A673 (cell line): ENCODE measurements around the gene SMTNL1. TPM values are rescaled to one million over a fixed set of nuclear protein-coding genes. Genes with fewer than 3 reads are reported as not detected.

Experiments used
- Bru-seq: library from RNA; stranded (reverse); fragments of 400-500 nt; gene quantifications from one replicate; lab custom pipeline; 2021; lab: Mats Ljungman, UMichigan
- BruChase-seq, 2 experiments: library from RNA; stranded (reverse); fragments of 400-500 nt; gene quantifications; one replicate each; lab custom pipeline; 2021; lab: Mats Ljungman, UMichigan
- BruUV-seq: library from RNA; stranded (reverse); fragments of 400-500 nt; replicated peaks from 2 replicates; lab custom pipeline; 2021; lab: Mats Ljungman, UMichigan
- CTCF ChIA-PET: fragments of 300-600 bp; sonication (Branson Sonifier 250); formaldehyde crosslinking; loops from one replicate; lab custom pipeline; 2022; ENCODE audit warnings: antibody characterized with exemption; lab: Charles Lee
- POLR2A ChIA-PET: fragments of 300-600 bp; sonication (Branson Sonifier 250); formaldehyde crosslinking; loops from one replicate; lab custom pipeline; 2022; ENCODE audit warnings: antibody characterized with exemption; ENCODE audit not compliant: low non-redundant PET; lab: Charles Lee
- DNase-seq: peaks from one replicate; pipeline ENCODE4 v3.0.0-alpha.2; 2015; ENCODE audit warnings: low spot score
- H3K27ac ChIP-seq: fragments of 200-600 bp; sonication (generic); 2 replicates; pipeline ENCODE4 v1.5.1; 2016; ENCODE audit warnings: mixed run types, low read depth, mild to moderate bottlenecking, mixed read lengths, antibody characterized with exemption, low read length; ENCODE audit not compliant: poor library complexity, severe bottlenecking
- H3K27me3 ChIP-seq: fragments of 200-600 bp; sonication (generic); replicated peaks from 2 replicates; pipeline ENCODE4 v1.6.1; 2017; ENCODE audit warnings: mixed run types, low read depth, mild to moderate bottlenecking, mixed read lengths, antibody characterized with exemption, low read length; ENCODE audit not compliant: insufficient read depth, poor library complexity
- H3K36me3 ChIP-seq: fragments of 200-600 bp; sonication (generic); 2 replicates; pipeline ENCODE4 v1.6.1; 2016; ENCODE audit warnings: mixed run types, mild to moderate bottlenecking, mixed read lengths, antibody characterized with exemption, low read length; ENCODE audit not compliant: insufficient read depth, poor library complexity, severe bottlenecking
- H3K4me1 ChIP-seq: fragments of 200-600 bp; sonication (generic); 2 replicates; pipeline ENCODE4 v1.6.1; 2017; ENCODE audit warnings: mixed run types, mild to moderate bottlenecking, mixed read lengths, antibody characterized with exemption, low read length; ENCODE audit not compliant: insufficient read depth, poor library complexity, severe bottlenecking
- H3K4me3 ChIP-seq: fragments of 200-600 bp; sonication (generic); 2 replicates; pipeline ENCODE4 v1.5.1; 2016; ENCODE audit warnings: low read depth, mixed run types, mild to moderate bottlenecking, mixed read lengths, low read length; ENCODE audit not compliant: poor library complexity, severe bottlenecking
- H3K9me3 ChIP-seq: fragments of 200-600 bp; sonication (generic); 2 replicates; pipeline ENCODE4 v1.6.1; 2016; ENCODE audit warnings: mixed run types, low read depth, mild to moderate bottlenecking, mixed read lengths, antibody characterized with exemption, low read length; ENCODE audit not compliant: poor library complexity, severe bottlenecking
- CTCF ChIP-seq: fragments of 300-800, 200-600 bp; sonication (generic); conservative IDR thresholded peaks from 2 replicates; pipeline ENCODE4 v1.5.1; 2017; ENCODE audit warnings: low read depth, mild to moderate bottlenecking, antibody characterized with exemption, low read length, moderate library complexity, mixed read lengths
- EZH2 ChIP-seq: fragments of 200-600 bp; sonication (generic); IDR thresholded peaks from 2 replicates; pipeline ENCODE4 v1.6.1; 2017; ENCODE audit warnings: borderline replicate concordance, low read depth, mild to moderate bottlenecking, mixed read lengths, antibody characterized with exemption, low read length; ENCODE audit not compliant: poor library complexity, severe bottlenecking
- intact Hi-C: fragments of 100-400 bp; cut with micrococcal nuclease; formaldehyde crosslinking; loops from one replicate; pipeline ENCODE4 v1.10.0; 2022; ENCODE audit not compliant: unreplicated experiment
- long read RNA-seq: library from polyadenylated mRNA; stranded (forward); transcript quantifications from one replicate; pipeline ENCODE4 v2.0.0, GENCODE V29; 2022
- total RNA-seq: library from RNA; stranded (reverse); gene quantifications from 2 replicates; pipeline ENCODE4 v1.2.3, GENCODE V29; 2021

SMTNL1 gene
- total RNA-seq (not detected in 2 replicates), Bru-seq, nascent RNA (not detected), BruChase-seq, experiment 1, labeled RNA remaining after a 2-hour chase (not detected), BruChase-seq, experiment 2, labeled RNA remaining after a 6-hour chase (not detected)
- long read RNA-seq = 0 reads

- no peaks in the 10 kb centered on the region for H3K4me1 ChIP-seq
- ChIA-PET CTCF (no interaction called here), POLR2A (no interaction called here)
- H3K4me3 ChIP-seq = no peak within 1 kb of the TSS
- TF ChIP-seq EZH2 = no peak
- no peak for TF ChIP-seq CTCF
- DNase-seq = no peak
- no peaks in the 10 kb centered on the region for H3K36me3 ChIP-seq
- no peaks in the 10 kb centered on the region for H3K9me3 ChIP-seq
- H3K27ac ChIP-seq = no peak within 1 kb of the TSS
- intact Hi-C loops = no loop called here
- H3K27me3 ChIP-seq = no peaks in the 10 kb centered on the region
- no TSS peak for BruUV-seq
Measured at GRCh38 chr11:57536947-57537619, at the start of gene SMTNL1. TSS of gene SMTNL1 (plus strand) at chr11:57537595. CDS start at chr11:57542643, 5,048 bp downstream.

GRCh38 chr11:57487920-57488659 lies 49.3 kb upstream of the SMTNL1 start:
- CTCF ChIA-PET = no interaction called here
- POLR2A ChIA-PET = interaction anchor here (0.6 kb wide), 1 partner anchor 17 kb away, joined by 4 read pairs; no protein-coding TSS in a partner anchor
- Histone ChIP-seq H3K27ac (no peak overlapping the region), H3K4me1 (peaks cover 3% of the 10 kb centered on the region), H3K4me3 (no peak overlapping the region), H3K36me3 (no peaks in the 10 kb centered on the region), H3K27me3 (no peaks in the 10 kb centered on the region), H3K9me3 (no peaks in the 10 kb centered on the region)
- intact Hi-C loops = no loop called here
- TF ChIP-seq EZH2 = no peak
- no peak for TF ChIP-seq CTCF
- no TSS peak for BruUV-seq
- DNase-seq = no peak

- H3K9me3 ChIP-seq = no peaks in the 10 kb centered on the region
- H3K27me3 ChIP-seq = no peaks in the 10 kb centered on the region
- TF ChIP-seq CTCF (no peak), EZH2 (no peak)
- POLR2A ChIA-PET = no interaction called here
- H3K4me3 ChIP-seq = no peak overlapping the region
- H3K4me1 ChIP-seq = no peaks in the 10 kb centered on the region
- BruUV-seq = no TSS peak
- H3K27ac ChIP-seq = no peak overlapping the region
- H3K36me3 ChIP-seq = no peaks in the 10 kb centered on the region
- CTCF ChIA-PET = interaction anchor here (0.7 to 1.4 kb wide), 5 partner anchors 9 to 154 kb away, joined by 4 to 8 read pairs (median 6); no protein-coding TSS in a partner anchor
- DNase-seq = no peak
- intact Hi-C loops = loop anchor here (10.0 kb wide), 1 partner anchor 154 kb away; the partner anchor contains the start of gene YPEL4
Measured at GRCh38 chr11:57490456-57491248, 46.7 kb upstream of the SMTNL1 start.
